ENCODE measurements around the gene CMSS1.

Gene CMSS1

GRCh38 chr3:99854756-99855298 is 37.2 kb downstream of the CMSS1 start:
- no peak for DNase-seq (ENCODE audit: low spot score)

GRCh38 chr3:99855900-99856299 is 38.2 kb downstream of the CMSS1 start:
- no peak for DNase-seq (ENCODE audit: low spot score)

GRCh38 chr3:99856437-99857220 is 39.0 kb downstream of the CMSS1 start:
- no peak for DNase-seq (ENCODE audit: low spot score)

GRCh38 chr3:99857278-99857677 is 39.6 kb downstream of the CMSS1 start:
- DNase-seq (ENCODE audit: low spot score) = no peak

- DNase-seq (ENCODE audit: low spot score) = no peak
Observed at GRCh38 chr3:99858469-99858868, 40.8 kb downstream of the CMSS1 start.

- peak; percentile 29 for DNase-seq (ENCODE audit: low spot score)
Observed at GRCh38 chr3:99859825-99860224, 42.2 kb downstream of the CMSS1 start.

- no peak for DNase-seq (ENCODE audit: low spot score)
Observed at GRCh38 chr3:99861216-99861615, 43.6 kb downstream of the CMSS1 start.

GRCh38 chr3:99862208-99862607 is 44.5 kb downstream of the CMSS1 start:
- DNase-seq (ENCODE audit: low spot score) = peak; percentile 52

- no peak for DNase-seq (ENCODE audit: low spot score)
Observed at GRCh38 chr3:99863002-99863401, 45.3 kb downstream of the CMSS1 start.

- no peak for DNase-seq (ENCODE audit: low spot score)
Observed at GRCh38 chr3:99863588-99863987, 45.9 kb downstream of the CMSS1 start.

- DNase-seq (ENCODE audit: low spot score) = no peak
Observed at GRCh38 chr3:99864289-99864688, 46.6 kb downstream of the CMSS1 start.

- no peak for DNase-seq (ENCODE audit: low spot score)
Observed at GRCh38 chr3:99865321-99865720, 47.7 kb downstream of the CMSS1 start.

- DNase-seq (ENCODE audit: low spot score) = peak; percentile 32
Observed at GRCh38 chr3:99866261-99866761, 48.6 kb downstream of the CMSS1 start.

- DNase-seq (ENCODE audit: low spot score) = no peak
Observed at GRCh38 chr3:99867594-99868310, 50.1 kb downstream of the CMSS1 start.

GRCh38 chr3:99868311-99868646 is 50.6 kb downstream of the CMSS1 start:
- no peak for DNase-seq (ENCODE audit: low spot score)

- DNase-seq (ENCODE audit: low spot score) = no peak
Observed at GRCh38 chr3:99869621-99870020, 52.0 kb downstream of the CMSS1 start.

GRCh38 chr3:99870712-99871111 is 53.0 kb downstream of the CMSS1 start:
- no peak for DNase-seq (ENCODE audit: low spot score)

GRCh38 chr3:99871231-99872045 is 53.8 kb downstream of the CMSS1 start:
- DNase-seq (ENCODE audit: low spot score) = no peak

- no peak for DNase-seq (ENCODE audit: low spot score)
Observed at GRCh38 chr3:99872923-99873254, 55.2 kb downstream of the CMSS1 start.

GRCh38 chr3:99873269-99874102 is 55.8 kb downstream of the CMSS1 start:
- no peak for DNase-seq (ENCODE audit: low spot score)

- DNase-seq (ENCODE audit: low spot score) = no peak
Observed at GRCh38 chr3:99874237-99875002, 56.8 kb downstream of the CMSS1 start.
